IPS DF 6.9 (cell line): ENCODE results near the gene EIF4ENIF1.

ENCODE experiments used
- DNase-seq: peaks from one replicate; pipeline ENCODE4 v3.0.0-alpha.2; 2013; ENCODE audit warnings: low read depth, low spot score
- H3K27ac ChIP-seq: one replicate; pipeline ENCODE4 v1.5.1; 2013; ENCODE audit warnings: low read length, control low read depth
- H3K27me3 ChIP-seq: 2 replicates; pipeline ENCODE4 v1.6.1; 2013; ENCODE audit warnings: mild to moderate bottlenecking, low read length; ENCODE audit not compliant: control insufficient read depth, insufficient read depth
- H3K36me3 ChIP-seq: 2 replicates; pipeline ENCODE4 v1.6.1; 2013; ENCODE audit warnings: low read length; ENCODE audit not compliant: control insufficient read depth, insufficient read depth
- H3K4me1 ChIP-seq: 2 replicates; pipeline ENCODE4 v1.6.1; 2013; ENCODE audit warnings: low read length; ENCODE audit not compliant: control insufficient read depth, insufficient read depth
- H3K4me3 ChIP-seq: 2 replicates; pipeline ENCODE4 v1.5.1; 2013; ENCODE audit warnings: mild to moderate bottlenecking, low read length
- H3K9me3 ChIP-seq: 2 replicates; pipeline ENCODE4 v1.6.1; 2013; ENCODE audit warnings: low read length, inconsistent platforms; ENCODE audit not compliant: control insufficient read depth, insufficient read depth
- WGBS: extraction: QIAGEN DNeasy Blood & Tissue Kit; methylation state at CpG from one replicate; pipeline ENCODE4 v1.1.7; 2013; ENCODE audit warnings: mixed read lengths, missing lambda C conversion rate; ENCODE audit not compliant: insufficient read length, insufficient coverage; 5-methylcytosine and 5-hydroxymethylcytosine counted together

EIF4ENIF1 gene

GRCh38 chr22:31475800-31476199 lies 13.8 kb downstream of the EIF4ENIF1 start:
- no CpG with 5 or more reads among the region's 3 CpGs for WGBS

DNA sequence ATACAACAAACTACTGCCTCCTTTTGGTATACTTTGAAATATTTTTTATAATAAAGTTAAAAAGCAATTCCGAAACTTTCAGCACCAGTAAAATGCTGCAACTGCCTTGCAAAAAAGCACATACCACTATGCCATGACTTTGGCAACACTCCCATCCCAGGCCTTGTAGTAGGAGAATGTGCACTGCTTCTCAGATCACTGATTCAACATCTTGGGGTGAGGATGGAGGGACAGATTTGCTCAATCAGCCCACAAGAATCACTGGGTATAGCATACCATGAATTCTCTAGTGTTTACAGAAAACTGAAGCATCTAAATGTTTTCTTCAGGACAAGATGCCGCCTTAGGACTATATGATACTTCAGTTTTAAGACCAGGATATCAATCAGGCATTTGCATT lies 14.9 kb downstream of the EIF4ENIF1 start:
- Histone ChIP-seq H3K27me3 (no peaks in the 10 kb centered on the region), H3K4me3 (no peak overlapping the region), H3K27ac (no peak overlapping the region), H3K4me1 (no peaks in the 10 kb centered on the region), H3K9me3 (no peaks in the 10 kb centered on the region), H3K36me3 (no peaks in the 10 kb centered on the region)
- no peak for DNase-seq
- WGBS: no CpG with 5 or more reads among the region's 2 CpGs

More at GRCh38 chr22:31475800-31476199, 13.8 kb downstream of the EIF4ENIF1 start:
- no peaks in the 10 kb centered on the region for H3K27me3 ChIP-seq
- H3K36me3 ChIP-seq: no peaks in the 10 kb centered on the region
- no peak overlapping the region for H3K27ac ChIP-seq
- DNase-seq: no peak
- H3K4me1 ChIP-seq: no peaks in the 10 kb centered on the region
- no peak overlapping the region for H3K4me3 ChIP-seq
- H3K9me3 ChIP-seq: no peaks in the 10 kb centered on the region

DNA sequence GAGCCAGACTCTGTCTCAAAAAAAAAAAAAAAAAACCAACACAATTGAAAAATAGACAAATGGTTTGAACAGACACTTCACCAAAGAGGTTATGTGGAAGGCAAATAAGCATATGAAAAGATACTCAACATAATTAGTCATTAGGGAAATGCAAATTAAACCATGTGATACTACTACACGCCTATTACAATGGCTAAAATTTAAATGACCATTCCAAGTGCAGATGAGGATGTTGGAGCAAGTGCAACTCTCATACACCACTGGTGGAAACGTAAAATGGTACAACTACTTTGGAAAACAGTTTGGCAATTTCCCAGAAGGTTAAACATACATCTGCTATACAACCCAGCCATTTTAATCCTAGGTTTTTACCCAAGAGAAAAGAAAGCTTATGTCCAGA lies 24.3 kb downstream of the EIF4ENIF1 start:
- no peak for DNase-seq
- Histone ChIP-seq H3K4me1 (no peaks in the 10 kb centered on the region), H3K36me3 (peaks cover 5% of the 10 kb centered on the region; the same call in 1 of the 2 replicates), H3K27ac (no peak overlapping the region), H3K27me3 (no peaks in the 10 kb centered on the region), H3K4me3 (no peak overlapping the region), H3K9me3 (no peaks in the 10 kb centered on the region)
- WGBS: no CpG with 5 or more reads among the region's 2 CpGs

DNA sequence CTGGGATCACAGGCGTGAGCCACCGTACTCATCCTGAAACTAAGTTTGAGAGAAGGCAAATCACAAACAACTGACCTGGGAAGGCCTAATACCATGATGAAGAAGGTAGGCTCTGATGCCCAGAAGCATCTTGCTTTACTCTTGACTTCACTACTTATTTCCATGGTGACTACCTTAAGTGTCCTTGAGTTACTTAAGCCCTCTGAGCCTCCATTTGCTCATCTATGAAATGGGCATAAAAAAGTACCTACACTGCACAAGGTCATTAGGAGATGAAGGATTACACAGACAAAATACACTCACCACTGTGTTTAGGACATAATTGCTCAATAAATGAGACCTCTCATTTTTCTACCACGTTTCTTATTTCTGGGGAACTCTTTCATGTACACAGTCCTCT lies 27.9 kb downstream of the EIF4ENIF1 start:
- Histone ChIP-seq H3K27me3 (no peaks in the 10 kb centered on the region), H3K4me3 (no peak overlapping the region), H3K36me3 (peaks cover 2% of the 10 kb centered on the region; the same call in 1 of the 2 replicates), H3K27ac (no peak overlapping the region), H3K4me1 (no peaks in the 10 kb centered on the region), H3K9me3 (no peaks in the 10 kb centered on the region)
- no peak for DNase-seq
- WGBS: no CpG with 5 or more reads among the region's 3 CpGs

DNA sequence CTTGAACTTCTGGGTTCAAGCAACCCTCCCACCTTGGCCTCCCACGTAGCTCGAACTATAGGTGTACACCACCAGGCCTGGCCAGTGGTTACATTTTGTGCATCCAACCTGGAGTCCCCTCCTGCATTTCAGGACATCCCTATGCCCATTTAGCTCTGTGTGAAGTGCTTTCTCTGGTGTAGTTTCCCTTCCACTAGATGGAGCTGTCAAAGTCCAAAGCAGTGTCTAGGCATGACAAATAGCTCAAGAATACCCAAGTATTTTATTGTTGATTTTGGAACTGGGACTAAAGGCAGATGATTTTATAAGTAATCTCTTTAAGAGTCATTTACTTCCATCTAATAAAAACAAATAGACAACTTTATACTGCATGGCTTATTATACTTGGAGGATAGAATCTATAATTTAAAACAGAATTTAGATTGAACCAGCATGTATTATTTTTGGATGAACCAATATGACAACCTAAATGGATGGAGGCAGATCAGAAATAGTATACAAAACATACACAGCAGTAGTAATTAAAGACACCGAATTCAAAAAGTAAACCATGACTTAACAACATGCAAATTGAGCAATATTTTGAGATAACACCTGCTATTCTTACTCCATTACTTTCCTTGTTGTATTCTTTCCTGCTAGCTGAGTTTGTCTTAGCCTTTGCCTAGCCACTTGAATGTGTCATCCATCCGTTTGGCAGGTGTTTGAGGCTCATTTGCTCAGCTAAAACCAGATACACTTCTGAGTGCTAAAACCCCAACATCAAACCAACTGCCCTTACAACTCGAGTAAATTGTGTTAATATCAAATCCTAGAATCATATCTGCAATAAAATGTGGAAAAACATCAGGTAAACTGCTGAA lies 37.7 kb downstream of the EIF4ENIF1 start:
- no peak for DNase-seq
- no peak overlapping the region for H3K4me3 ChIP-seq
- WGBS: no CpG with 5 or more reads among the region's 5 CpGs
- H3K4me1 ChIP-seq: no peaks in the 10 kb centered on the region
- H3K36me3 ChIP-seq: peaks cover 3% of the 10 kb centered on the region; the same call in 1 of the 2 replicates
- no peaks in the 10 kb centered on the region for H3K27me3 ChIP-seq
- H3K27ac ChIP-seq: no peak overlapping the region
- no peaks in the 10 kb centered on the region for H3K9me3 ChIP-seq

DNA sequence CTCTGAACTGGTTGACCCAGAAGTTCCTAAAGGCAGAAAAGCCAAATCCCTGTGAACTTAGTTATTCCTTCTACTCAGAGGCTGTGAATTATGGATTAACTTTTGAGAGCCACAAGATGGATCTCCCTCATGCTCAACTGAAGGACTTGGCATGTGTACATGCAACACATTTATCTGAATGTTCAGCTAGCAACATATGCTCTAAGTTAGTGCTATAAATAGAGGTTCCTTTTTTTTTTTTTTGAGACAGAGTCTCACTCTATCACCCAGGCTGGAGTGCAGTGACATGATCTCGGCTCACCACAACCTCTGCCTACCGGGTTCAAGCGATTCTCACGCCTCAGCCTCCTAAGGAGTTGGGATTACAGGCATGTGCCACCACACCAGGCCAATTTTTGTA lies 40.1 kb downstream of the EIF4ENIF1 start:
- H3K27me3 ChIP-seq: no peaks in the 10 kb centered on the region
- no peak overlapping the region for H3K4me3 ChIP-seq
- no CpG with 5 or more reads among the region's 4 CpGs for WGBS
- peaks cover 3% of the 10 kb centered on the region; the same call in 1 of the 2 replicates for H3K36me3 ChIP-seq
- H3K9me3 ChIP-seq: no peaks in the 10 kb centered on the region
- no peak for DNase-seq
- no peaks in the 10 kb centered on the region for H3K4me1 ChIP-seq
- H3K27ac ChIP-seq: no peak overlapping the region

- no peaks in the 10 kb centered on the region for H3K9me3 ChIP-seq
- H3K27me3 ChIP-seq: no peaks in the 10 kb centered on the region
- no peak overlapping the region for H3K27ac ChIP-seq
- WGBS: no CpG with 5 or more reads among the region's 2 CpGs
- no peak overlapping the region for H3K4me3 ChIP-seq
- DNase-seq: no peak
- no peaks in the 10 kb centered on the region; the same call in 1 of the 2 replicates for H3K36me3 ChIP-seq
- H3K4me1 ChIP-seq: no peaks in the 10 kb centered on the region
These were observed 41.3 kb downstream of the EIF4ENIF1 start for GRCh38 chr22:31448382-31448781.

DNA sequence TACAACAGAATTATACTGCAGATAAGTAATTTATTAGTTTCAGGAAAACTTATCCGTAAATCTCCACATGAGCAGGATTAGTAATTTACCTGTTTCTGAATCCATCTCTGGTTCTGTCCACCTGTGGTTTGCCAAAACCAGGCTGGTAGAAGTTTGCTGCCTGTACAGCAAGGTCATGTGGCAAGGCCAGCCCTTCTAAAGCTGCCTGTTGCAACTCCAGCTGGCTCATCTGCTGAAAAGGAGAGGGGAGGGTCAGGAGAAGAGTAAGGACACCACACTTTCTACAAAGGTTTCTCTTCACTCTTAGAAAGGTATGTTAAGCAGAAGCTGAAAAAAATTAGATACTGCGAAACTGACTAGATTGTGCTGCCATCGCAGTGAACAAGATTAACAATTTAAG lies 42.3 kb downstream of the EIF4ENIF1 start:
- H3K9me3 ChIP-seq: no peaks in the 10 kb centered on the region
- H3K4me1 ChIP-seq: no peaks in the 10 kb centered on the region
- H3K27ac ChIP-seq: no peak overlapping the region
- no peaks in the 10 kb centered on the region for H3K27me3 ChIP-seq
- no CpG with 5 or more reads among the region's 3 CpGs for WGBS
- H3K4me3 ChIP-seq: no peak overlapping the region
- DNase-seq: no peak
- peaks cover 3% of the 10 kb centered on the region; the same call in 1 of the 2 replicates for H3K36me3 ChIP-seq

GRCh38 chr22:31446767-31447166 lies 42.9 kb downstream of the EIF4ENIF1 start:
- H3K9me3 ChIP-seq: no peaks in the 10 kb centered on the region
- no peaks in the 10 kb centered on the region for H3K4me1 ChIP-seq
- H3K36me3 ChIP-seq: peaks cover 4% of the 10 kb centered on the region; the same call in 1 of the 2 replicates
- WGBS: no CpG with 5 or more reads among the region's 2 CpGs
- DNase-seq: no peak
- H3K27ac ChIP-seq: no peak overlapping the region
- no peaks in the 10 kb centered on the region for H3K27me3 ChIP-seq
- no peak overlapping the region for H3K4me3 ChIP-seq

- no CpG with 5 or more reads among the region's 3 CpGs for WGBS
- no peak for DNase-seq
- Histone ChIP-seq H3K9me3 (no peaks in the 10 kb centered on the region), H3K36me3 (peaks cover 7% of the 10 kb centered on the region; the same call in 1 of the 2 replicates), H3K27me3 (no peaks in the 10 kb centered on the region), H3K27ac (no peak overlapping the region), H3K4me1 (no peaks in the 10 kb centered on the region), H3K4me3 (no peak overlapping the region)
These were observed 43.4 kb downstream of the EIF4ENIF1 start for GRCh38 chr22:31446208-31446607.
